Fibroblast of lung (primary cell): ENCODE results near the gene MYRFL. TPM values are rescaled to one million over a fixed set of nuclear protein-coding genes. Genes with fewer than 3 reads are reported as not detected.

ENCODE experiments used
- DNase-seq, 2 donors: peaks; one replicate each; pipeline versions ENCODE4 v3.0.0 to v3.0.0-alpha.2; 2010; ENCODE audit warnings: low read depth in 2 of 2
- H2AFZ ChIP-seq: 2 replicates; pipeline ENCODE4 v1.5.1; 2012; ENCODE audit warnings: low read length, control low read depth, inconsistent platforms
- H3K27ac ChIP-seq: 2 replicates; pipeline ENCODE4 v1.5.1; 2011; ENCODE audit warnings: low read length, control low read depth; ENCODE audit not compliant: insufficient read depth
- H3K27me3 ChIP-seq: 2 replicates; pipeline ENCODE4 v1.5.1; 2011; ENCODE audit warnings: mild to moderate bottlenecking, low read length; ENCODE audit not compliant: control insufficient read depth, insufficient read depth
- H3K36me3 ChIP-seq: 2 replicates; pipeline ENCODE4 v1.5.1; 2011; ENCODE audit warnings: low read length; ENCODE audit not compliant: control insufficient read depth, insufficient read depth
- H3K4me1 ChIP-seq: 2 replicates; pipeline ENCODE4 v1.5.1; 2011; ENCODE audit warnings: low read length; ENCODE audit not compliant: control insufficient read depth, insufficient read depth; ENCODE audit errors: extremely low read depth
- H3K4me2 ChIP-seq: 2 replicates; pipeline ENCODE4 v1.5.1; 2011; ENCODE audit warnings: low read length, control low read depth; ENCODE audit not compliant: insufficient read depth; ENCODE audit errors: extremely low read depth
- H3K4me3 ChIP-seq, 4 experiments: fragments of 200-600 bp in 1 of 4; sonication (generic) in 1 of 4; replicated peaks in 1 of 4; 2 replicates each; pipeline ENCODE4 v1.5.1; 2011 to 2016; ENCODE audit warnings: low read length in 4 of 4, low read depth in 3 of 4, mild to moderate bottlenecking in 3 of 4, control low read depth in 2 of 4, inconsistent platforms in 1 of 4, mixed read lengths in 1 of 4; ENCODE audit not compliant: insufficient read depth in 1 of 4; ENCODE audit errors: control extremely low read depth in 1 of 4
- H3K79me2 ChIP-seq: 2 replicates; pipeline ENCODE4 v1.5.1; 2012; ENCODE audit warnings: mild to moderate bottlenecking, low read length, inconsistent platforms; ENCODE audit not compliant: control insufficient read depth, insufficient read depth
- H3K9ac ChIP-seq: 2 replicates; pipeline ENCODE4 v1.5.1; 2011; ENCODE audit warnings: mild to moderate bottlenecking, low read length, control low read depth; ENCODE audit not compliant: insufficient read depth
- H3K9me3 ChIP-seq: 2 replicates; pipeline ENCODE4 v1.5.1; 2012; ENCODE audit warnings: low read depth, low read length; ENCODE audit not compliant: control insufficient read depth, insufficient read depth
- H4K20me1 ChIP-seq: 2 replicates; pipeline ENCODE4 v1.5.1; 2011; ENCODE audit warnings: low read length; ENCODE audit not compliant: control insufficient read depth, insufficient read depth; ENCODE audit errors: extremely low read depth
- EZH2 ChIP-seq: IDR thresholded peaks from 2 replicates; pipeline ENCODE4 v1.5.1; 2012; ENCODE audit warnings: low read length, control low read depth, mild to moderate bottlenecking; ENCODE audit errors: missing control alignments
- polyA plus RNA-seq, 2 donors: library from polyadenylated mRNA; depleted of rRNA in 1 of 2; stranded (reverse) in 1 of 2; unstranded in 1 of 2; fragments of >200 nt; gene quantifications; 2 replicates each; pipeline ENCODE4 v1.2.1, GENCODE V29; 2011 to 2012; ENCODE audit warnings: missing spikeins in 1 of 2
- total RNA-seq: library from RNA; depleted of rRNA; stranded (reverse); fragments of >200 nt; gene quantifications from 2 replicates; pipeline ENCODE4 v1.2.1, GENCODE V29; 2014
- TF ChIP-seq, protein P1 (sequence below), 2 donors: IDR thresholded peaks in 1 of 2; conservative IDR thresholded peaks in 1 of 2; 1 replicate in 1 of 2; 2 replicates in 1 of 2; pipeline ENCODE4 v1.5.1; 2011 to 2012; ENCODE audit warnings: low read length in 2 of 2, control low read depth in 1 of 2, inconsistent platforms in 1 of 2, low read depth in 1 of 2, mild to moderate bottlenecking in 1 of 2

Gene MYRFL
- total and polyA plus RNA-seq, 2 donors (not counting 1 experiment from before 2014, with no cell fraction given): not detected

DNA sequence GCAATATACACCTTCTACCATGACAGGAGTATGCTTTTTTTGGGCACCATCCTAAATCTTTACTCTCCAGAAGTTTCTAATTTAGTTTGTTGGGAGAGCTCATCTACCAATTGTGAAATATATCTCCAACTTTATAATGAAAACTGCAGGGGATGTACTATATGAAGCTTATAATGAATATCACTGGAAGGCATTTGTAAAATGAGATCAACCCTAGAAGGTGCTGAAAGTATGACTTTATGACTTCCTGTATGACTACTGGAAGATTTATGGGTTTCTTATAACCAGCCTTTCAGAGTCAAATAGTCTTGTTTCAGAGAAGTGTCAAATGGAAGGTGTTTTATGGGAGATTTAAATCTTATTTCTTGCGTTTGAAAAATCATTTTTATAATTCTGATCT lies 122.9 kb downstream of the MYRFL start:
- no peak overlapping the region for H3K27ac ChIP-seq
- H3K4me3 ChIP-seq: no peak overlapping the region
- no peaks in the 10 kb centered on the region for H4K20me1 ChIP-seq
- no peak overlapping the region for H3K4me2 ChIP-seq
- no peak overlapping the region for H3K9ac ChIP-seq
- H2AFZ ChIP-seq: no peak overlapping the region
- TF ChIP-seq, protein P1, sequence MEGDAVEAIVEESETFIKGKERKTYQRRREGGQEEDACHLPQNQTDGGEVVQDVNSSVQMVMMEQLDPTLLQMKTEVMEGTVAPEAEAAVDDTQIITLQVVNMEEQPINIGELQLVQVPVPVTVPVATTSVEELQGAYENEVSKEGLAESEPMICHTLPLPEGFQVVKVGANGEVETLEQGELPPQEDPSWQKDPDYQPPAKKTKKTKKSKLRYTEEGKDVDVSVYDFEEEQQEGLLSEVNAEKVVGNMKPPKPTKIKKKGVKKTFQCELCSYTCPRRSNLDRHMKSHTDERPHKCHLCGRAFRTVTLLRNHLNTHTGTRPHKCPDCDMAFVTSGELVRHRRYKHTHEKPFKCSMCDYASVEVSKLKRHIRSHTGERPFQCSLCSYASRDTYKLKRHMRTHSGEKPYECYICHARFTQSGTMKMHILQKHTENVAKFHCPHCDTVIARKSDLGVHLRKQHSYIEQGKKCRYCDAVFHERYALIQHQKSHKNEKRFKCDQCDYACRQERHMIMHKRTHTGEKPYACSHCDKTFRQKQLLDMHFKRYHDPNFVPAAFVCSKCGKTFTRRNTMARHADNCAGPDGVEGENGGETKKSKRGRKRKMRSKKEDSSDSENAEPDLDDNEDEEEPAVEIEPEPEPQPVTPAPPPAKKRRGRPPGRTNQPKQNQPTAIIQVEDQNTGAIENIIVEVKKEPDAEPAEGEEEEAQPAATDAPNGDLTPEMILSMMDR (conservative IDR thresholded peaks at IDR 0.05 in 1 of 2, IDR thresholded peaks at IDR 0.05 in 1 of 2; ENCODE audit: low read depth in 1 of 2, low read length in 2 of 2): no peak
- no peak for TF ChIP-seq EZH2
- no peaks in the 10 kb centered on the region for H3K9me3 ChIP-seq
- H3K27me3 ChIP-seq: no peaks in the 10 kb centered on the region
- no peaks in the 10 kb centered on the region for H3K36me3 ChIP-seq
- H3K79me2 ChIP-seq: no peaks in the 10 kb centered on the region
- no peaks in the 10 kb centered on the region for H3K4me1 ChIP-seq
- no peak for DNase-seq

GRCh38 chr12:69948851-69949250 lies 123.8 kb downstream of the MYRFL start:
- H3K36me3 ChIP-seq: no peaks in the 10 kb centered on the region
- no peaks in the 10 kb centered on the region for H3K4me1 ChIP-seq
- H3K4me3 ChIP-seq: no peak overlapping the region
- H4K20me1 ChIP-seq: no peaks in the 10 kb centered on the region
- H3K9ac ChIP-seq: no peak overlapping the region
- no peak for TF ChIP-seq EZH2
- TF ChIP-seq, protein P1 (conservative IDR thresholded peaks at IDR 0.05 in 1 of 2, IDR thresholded peaks at IDR 0.05 in 1 of 2; ENCODE audit: low read depth in 1 of 2, low read length in 2 of 2): no peak
- H3K4me2 ChIP-seq: no peak overlapping the region
- no peaks in the 10 kb centered on the region for H3K9me3 ChIP-seq
- no peaks in the 10 kb centered on the region for H3K79me2 ChIP-seq
- no peak overlapping the region for H3K27ac ChIP-seq
- no peak for DNase-seq
- no peaks in the 10 kb centered on the region for H3K27me3 ChIP-seq
- H2AFZ ChIP-seq: no peak overlapping the region

GRCh38 chr12:69949311-69950002 lies 124.4 kb downstream of the MYRFL start:
- Histone ChIP-seq H3K9ac (no peak overlapping the region), H3K4me3 (no peak overlapping the region), H3K36me3 (no peaks in the 10 kb centered on the region), H2AFZ (no peak overlapping the region), H3K79me2 (no peaks in the 10 kb centered on the region), H3K9me3 (no peaks in the 10 kb centered on the region), H3K4me1 (no peaks in the 10 kb centered on the region), H3K27ac (no peak overlapping the region), H4K20me1 (no peaks in the 10 kb centered on the region), H3K27me3 (no peaks in the 10 kb centered on the region), H3K4me2 (no peak overlapping the region)
- TF ChIP-seq, protein P1 (conservative IDR thresholded peaks at IDR 0.05 in 1 of 2, IDR thresholded peaks at IDR 0.05 in 1 of 2; ENCODE audit: low read depth in 1 of 2, low read length in 2 of 2): no peak
- no peak for TF ChIP-seq EZH2
- DNase-seq: no peak
